ENCODE measurements around the gene PCDHGA10. TPM values are rescaled to one million over a fixed set of nuclear protein-coding genes. Genes with fewer than 3 reads are reported as not detected.
A peak's percentile ranks its signal among the peaks of the same experiment; 100 is the strongest.

PCDHGA10 gene
- total RNA-seq, 2 donors from 2014 or later = 5.3 to 5.4 TPM

DNA sequence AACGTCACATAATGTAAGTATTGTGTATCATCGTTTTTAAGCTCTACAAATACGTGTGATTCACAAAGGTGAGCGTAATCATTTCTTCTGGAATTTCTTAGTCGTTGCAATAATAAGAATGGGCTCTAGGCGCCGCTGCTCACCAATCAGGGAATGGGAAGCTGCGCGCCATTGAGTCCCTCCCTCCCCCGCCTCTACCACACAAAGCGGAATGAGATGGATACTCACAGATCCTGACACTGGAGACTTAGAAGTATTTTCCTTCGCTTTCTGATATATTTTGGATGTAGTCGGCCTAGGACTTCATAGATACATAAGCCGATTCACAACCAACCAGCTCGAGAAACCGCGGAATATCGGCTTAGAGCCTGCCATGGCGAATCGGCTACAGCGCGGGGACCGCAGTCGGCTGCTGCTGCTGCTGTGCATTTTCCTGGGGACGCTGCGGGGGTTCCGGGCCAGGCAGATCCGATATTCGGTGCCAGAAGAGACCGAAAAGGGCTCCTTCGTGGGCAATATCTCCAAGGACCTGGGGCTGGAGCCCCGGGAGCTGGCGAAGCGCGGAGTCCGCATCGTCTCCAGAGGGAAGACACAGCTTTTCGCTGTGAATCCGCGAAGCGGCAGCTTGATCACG, 8.2 kb downstream of the PCDHGA10 start, which contains the start of gene PCDHGA11:
Gene PCDHGA11, plus strand, starts transcription at position 197 of the 634 bp plus-strand sequence. Its CDS starts 177 bp downstream, at position 374.
- Histone ChIP-seq H3K27ac (no peak within 1 kb of the TSS), H3K4me1 (no peaks in the 10 kb centered on the region), H3K9me3 (peaks cover 0 to 79% (median 11%) of the 10 kb centered on the region in 3 donors), H3K4me3 (no peak within 1 kb of the TSS), H3K27me3 (no peaks in the 10 kb centered on the region), H3K36me3 (replicated peaks in 1 of 2; ENCODE audit: insufficient read depth in 1 of 2, low read depth in 2 of 2) (no peaks in the 10 kb centered on the region)
- DNase-seq = peak in 1 of 4 donors; percentile 22
- TF ChIP-seq, protein P1, sequence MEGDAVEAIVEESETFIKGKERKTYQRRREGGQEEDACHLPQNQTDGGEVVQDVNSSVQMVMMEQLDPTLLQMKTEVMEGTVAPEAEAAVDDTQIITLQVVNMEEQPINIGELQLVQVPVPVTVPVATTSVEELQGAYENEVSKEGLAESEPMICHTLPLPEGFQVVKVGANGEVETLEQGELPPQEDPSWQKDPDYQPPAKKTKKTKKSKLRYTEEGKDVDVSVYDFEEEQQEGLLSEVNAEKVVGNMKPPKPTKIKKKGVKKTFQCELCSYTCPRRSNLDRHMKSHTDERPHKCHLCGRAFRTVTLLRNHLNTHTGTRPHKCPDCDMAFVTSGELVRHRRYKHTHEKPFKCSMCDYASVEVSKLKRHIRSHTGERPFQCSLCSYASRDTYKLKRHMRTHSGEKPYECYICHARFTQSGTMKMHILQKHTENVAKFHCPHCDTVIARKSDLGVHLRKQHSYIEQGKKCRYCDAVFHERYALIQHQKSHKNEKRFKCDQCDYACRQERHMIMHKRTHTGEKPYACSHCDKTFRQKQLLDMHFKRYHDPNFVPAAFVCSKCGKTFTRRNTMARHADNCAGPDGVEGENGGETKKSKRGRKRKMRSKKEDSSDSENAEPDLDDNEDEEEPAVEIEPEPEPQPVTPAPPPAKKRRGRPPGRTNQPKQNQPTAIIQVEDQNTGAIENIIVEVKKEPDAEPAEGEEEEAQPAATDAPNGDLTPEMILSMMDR (IDR thresholded peaks at IDR 0.05) = peak in 4 of 7 experiments; percentile 23 to 36 (median 26)
- no peak for TF ChIP-seq POLR2A (IDR thresholded peaks at IDR 0.05)
- ATAC-seq = no peak
- intact Hi-C loops (cut with DNase I) = no loop called here
- 9 to 11% methylated on average over 25 to 42 of the region's 42 CpGs for WGBS, 2 donors

DNA sequence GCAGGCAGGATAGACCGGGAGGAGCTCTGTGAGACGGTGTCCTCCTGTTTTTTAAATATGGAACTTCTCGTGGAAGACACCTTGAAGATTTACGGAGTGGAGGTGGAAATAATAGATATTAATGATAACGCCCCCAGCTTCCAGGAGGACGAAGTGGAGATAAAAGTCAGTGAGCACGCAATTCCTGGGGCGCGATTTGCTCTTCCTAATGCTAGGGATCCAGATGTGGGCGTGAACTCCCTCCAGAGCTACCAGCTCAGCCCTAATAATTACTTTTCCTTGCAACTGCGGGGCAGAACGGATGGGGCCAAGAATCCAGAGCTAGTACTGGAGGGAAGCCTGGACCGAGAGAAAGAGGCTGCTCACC, 8.7 kb downstream of the PCDHGA10 start:
- DNase-seq = no peak
- Histone ChIP-seq H3K27ac (no peak overlapping the region), H3K36me3 (replicated peaks in 1 of 2; ENCODE audit: insufficient read depth in 1 of 2, low read depth in 2 of 2) (no peaks in the 10 kb centered on the region), H3K27me3 (no peaks in the 10 kb centered on the region), H3K4me1 (no peaks in the 10 kb centered on the region), H3K9me3 (peaks cover 0 to 84% (median 11%) of the 10 kb centered on the region in 3 donors), H3K4me3 (no peak overlapping the region)
- 6 to 9% methylated on average over 12 to 13 of the region's 13 CpGs for WGBS, 2 donors
- intact Hi-C loops (cut with DNase I) = no loop called here
- ATAC-seq = no peak
- TF ChIP-seq POLR2A (IDR thresholded peaks at IDR 0.05) = no peak
- TF ChIP-seq, protein P1 (IDR thresholded peaks at IDR 0.05) = no peak

DNA sequence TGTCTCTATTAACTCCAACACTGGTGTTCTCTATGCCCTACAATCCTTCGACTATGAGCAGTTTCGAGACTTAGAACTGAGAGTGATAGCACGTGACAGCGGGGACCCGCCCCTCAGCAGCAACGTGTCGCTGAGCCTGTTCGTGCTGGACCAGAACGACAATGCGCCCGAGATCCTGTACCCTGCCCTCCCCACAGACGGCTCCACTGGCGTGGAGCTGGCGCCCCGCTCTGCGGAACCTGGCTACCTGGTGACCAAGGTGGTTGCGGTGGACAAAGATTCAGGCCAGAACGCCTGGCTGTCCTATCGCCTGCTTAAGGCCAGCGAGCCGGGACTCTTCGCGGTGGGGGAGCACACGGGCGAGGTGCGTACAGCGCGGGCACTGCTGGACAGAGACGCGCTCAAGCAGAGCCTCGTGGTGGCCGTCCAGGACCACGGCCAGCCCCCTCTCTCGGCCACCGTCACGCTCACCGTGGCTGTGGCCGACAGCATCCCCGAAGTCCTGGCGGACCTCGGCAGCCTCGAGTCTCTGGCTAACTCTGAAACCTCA, 10.0 kb downstream of the PCDHGA10 start:
- Histone ChIP-seq H3K27me3 (no peaks in the 10 kb centered on the region), H3K36me3 (replicated peaks in 1 of 2; ENCODE audit: insufficient read depth in 1 of 2, low read depth in 2 of 2) (no peaks in the 10 kb centered on the region), H3K9me3 (peaks cover 0 to 92% (median 9%) of the 10 kb centered on the region in 3 donors), H3K27ac (no peak overlapping the region), H3K4me3 (no peak overlapping the region), H3K4me1 (no peaks in the 10 kb centered on the region)
- DNase-seq (no peak), ATAC-seq (no peak)
- intact Hi-C loops (cut with DNase I) = no loop called here
- TF ChIP-seq, protein P1 (IDR thresholded peaks at IDR 0.05) = no peak
- no peak for TF ChIP-seq POLR2A (IDR thresholded peaks at IDR 0.05)
- 11 to 37% methylated on average over 15 to 42 of the region's 42 CpGs for WGBS, 2 donors

DNA sequence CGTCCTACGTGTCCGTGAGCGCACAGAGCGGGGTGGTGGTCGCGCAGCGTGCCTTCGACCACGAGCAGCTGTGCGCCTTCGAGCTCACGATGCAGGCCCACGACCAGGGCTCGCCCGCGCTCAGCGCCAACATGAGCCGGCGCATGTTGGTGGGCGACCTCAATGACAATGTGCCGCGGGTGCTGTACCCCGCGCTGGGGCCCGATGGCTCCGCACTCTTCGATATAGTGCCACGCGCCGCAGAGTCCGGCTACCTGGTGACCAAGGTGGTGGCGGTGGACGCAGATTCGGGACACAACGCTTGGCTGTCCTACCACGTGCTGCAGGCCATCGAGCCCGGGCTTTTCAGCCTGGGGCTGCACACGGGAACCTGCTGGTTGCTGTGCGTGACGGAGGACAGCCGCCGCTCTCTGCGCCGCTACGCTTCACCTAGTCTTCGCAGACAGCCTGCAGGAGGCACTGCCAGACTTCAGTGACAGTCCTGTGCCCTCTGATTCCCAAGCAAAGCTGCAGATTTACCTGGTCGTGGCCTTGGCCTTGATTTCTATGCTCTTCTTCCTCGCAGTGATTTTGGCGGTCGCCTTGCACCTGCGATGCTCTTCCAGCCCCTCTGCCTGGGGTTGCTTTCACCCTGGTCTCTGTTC, 15.1 kb downstream of the PCDHGA10 start:
- Histone ChIP-seq H3K9me3 (peaks cover 0 to 79% (median 2%) of the 10 kb centered on the region in 3 donors), H3K27me3 (no peaks in the 10 kb centered on the region)
- intact Hi-C loops (cut with DNase I) = no loop called here

More for the DNA sequence above, 15.1 kb downstream of the PCDHGA10 start:
- Histone ChIP-seq H3K27ac (no peak overlapping the region), H3K4me3 (no peak overlapping the region), H3K4me1 (no peaks in the 10 kb centered on the region), H3K36me3 (replicated peaks in 1 of 2; ENCODE audit: insufficient read depth in 1 of 2, low read depth in 2 of 2) (no peaks in the 10 kb centered on the region)
- no peak for ATAC-seq
- 22 to 25% methylated on average over 11 to 53 of the region's 53 CpGs for WGBS, 2 donors
- TF ChIP-seq, protein P1 (IDR thresholded peaks at IDR 0.05) = no peak
- TF ChIP-seq POLR2A (IDR thresholded peaks at IDR 0.05) = no peak
- DNase-seq = no peak
